ENCODE measurements around the gene STARD5.

- TF ChIP-seq CHD2 (IDR thresholded peaks at IDR 0.05; ENCODE audit: low read length, partially characterized antibody) (no peak), CTCF (IDR thresholded peaks at IDR 0.05) (no peak)
These were observed 20.4 kb downstream of the STARD5 start for GRCh38 chr15:81303244-81304225.
